Neural progenitor cell (in vitro differentiated cells): ENCODE results near the gene BDKRB2.

Experiments used
- EZH2 ChIP-seq: fragments of 200-600 bp; sonication (generic); IDR thresholded peaks from 2 replicates; pipeline ENCODE4 v1.6.1; 2017; ENCODE audit warnings: antibody characterized with exemption, mild to moderate bottlenecking, moderate library complexity
- TF ChIP-seq, protein P1 (sequence below): fragments of 200-600 bp; sonication (generic); IDR thresholded peaks from 2 replicates; pipeline ENCODE4 v1.5.1; 2017; ENCODE audit warnings: antibody characterized with exemption, mild to moderate bottlenecking

DNA sequence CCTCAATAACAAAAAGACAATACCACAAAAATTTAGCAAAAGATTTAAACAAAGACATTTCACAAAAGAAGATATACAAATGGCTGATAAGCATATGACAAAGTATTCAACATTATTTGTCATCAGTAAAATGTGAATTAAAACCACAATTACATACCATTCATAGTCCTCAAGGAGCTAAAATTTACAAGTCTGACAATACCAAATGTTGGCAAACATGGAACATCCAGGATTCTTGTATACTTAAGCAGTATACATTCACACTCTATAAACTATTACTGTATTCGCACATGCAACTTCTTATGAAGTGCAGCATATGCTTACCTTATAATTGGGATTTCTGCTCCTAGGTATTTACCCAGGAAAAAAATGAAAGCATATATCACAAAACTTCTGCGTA is 49.7 kb upstream of the BDKRB2 start:
- TF ChIP-seq, protein P1, sequence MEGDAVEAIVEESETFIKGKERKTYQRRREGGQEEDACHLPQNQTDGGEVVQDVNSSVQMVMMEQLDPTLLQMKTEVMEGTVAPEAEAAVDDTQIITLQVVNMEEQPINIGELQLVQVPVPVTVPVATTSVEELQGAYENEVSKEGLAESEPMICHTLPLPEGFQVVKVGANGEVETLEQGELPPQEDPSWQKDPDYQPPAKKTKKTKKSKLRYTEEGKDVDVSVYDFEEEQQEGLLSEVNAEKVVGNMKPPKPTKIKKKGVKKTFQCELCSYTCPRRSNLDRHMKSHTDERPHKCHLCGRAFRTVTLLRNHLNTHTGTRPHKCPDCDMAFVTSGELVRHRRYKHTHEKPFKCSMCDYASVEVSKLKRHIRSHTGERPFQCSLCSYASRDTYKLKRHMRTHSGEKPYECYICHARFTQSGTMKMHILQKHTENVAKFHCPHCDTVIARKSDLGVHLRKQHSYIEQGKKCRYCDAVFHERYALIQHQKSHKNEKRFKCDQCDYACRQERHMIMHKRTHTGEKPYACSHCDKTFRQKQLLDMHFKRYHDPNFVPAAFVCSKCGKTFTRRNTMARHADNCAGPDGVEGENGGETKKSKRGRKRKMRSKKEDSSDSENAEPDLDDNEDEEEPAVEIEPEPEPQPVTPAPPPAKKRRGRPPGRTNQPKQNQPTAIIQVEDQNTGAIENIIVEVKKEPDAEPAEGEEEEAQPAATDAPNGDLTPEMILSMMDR, result no peak
- TF ChIP-seq EZH2, result no peak
